Astrocyte (in vitro differentiated cells and primary cell): ENCODE results near the gene HTR4. TPM values are rescaled to one million over a fixed set of nuclear protein-coding genes. Genes with fewer than 3 reads are reported as not detected.

ENCODE experiments used
- DNase-seq: peaks from one replicate; pipeline ENCODE4 v3.0.0-alpha.2; 2010; ENCODE audit warnings: low read depth
- FAIRE-seq: peaks from 2 replicates; lab custom pipeline; 2011; peaks lifted over from hg19 to GRCh38; lab: Jason Lieb, UNC
- H2AFZ ChIP-seq: 2 replicates; pipeline ENCODE4 v1.6.0; 2012; ENCODE audit warnings: low read depth, low read length, inconsistent platforms
- H3K27ac ChIP-seq: 2 replicates; pipeline ENCODE4 v1.5.1; 2011; ENCODE audit warnings: low read depth, low read length, inconsistent platforms
- H3K27me3 ChIP-seq: 2 replicates; pipeline ENCODE4 v1.6.0; 2011; ENCODE audit warnings: low read length, inconsistent platforms; ENCODE audit not compliant: insufficient read depth
- H3K36me3 ChIP-seq: 2 replicates; pipeline ENCODE4 v1.5.1; 2011; ENCODE audit warnings: low read length, inconsistent platforms; ENCODE audit not compliant: insufficient read depth
- H3K4me1 ChIP-seq: 2 replicates; pipeline ENCODE4 v1.5.1; 2011; ENCODE audit warnings: low read length, inconsistent platforms; ENCODE audit not compliant: insufficient read depth
- H3K4me2 ChIP-seq: 2 replicates; pipeline ENCODE4 v1.6.0; 2012; ENCODE audit warnings: low read length, inconsistent platforms
- H3K4me3 ChIP-seq: 2 replicates; pipeline ENCODE4 v1.5.1; 2011; ENCODE audit warnings: low read depth, mild to moderate bottlenecking, low read length, inconsistent platforms; ENCODE audit not compliant: insufficient read depth
- H3K79me2 ChIP-seq: 2 replicates; pipeline ENCODE4 v1.6.0; 2012; ENCODE audit warnings: mild to moderate bottlenecking, low read length, inconsistent platforms; ENCODE audit not compliant: insufficient read depth
- H3K9ac ChIP-seq: 2 replicates; pipeline ENCODE4 v1.6.0; 2012; ENCODE audit warnings: mild to moderate bottlenecking, low read length, inconsistent platforms
- H3K9me3 ChIP-seq: 2 replicates; pipeline ENCODE4 v1.5.1; 2012; ENCODE audit warnings: low read depth, mild to moderate bottlenecking, low read length, inconsistent platforms; ENCODE audit not compliant: insufficient read depth
- H4K20me1 ChIP-seq: 2 replicates; pipeline ENCODE4 v1.6.0; 2012; ENCODE audit warnings: low read length, inconsistent platforms; ENCODE audit not compliant: insufficient read depth
- H3K27ac Mint-ChIP-seq: one replicate; pipeline ENCODE4 v1.8.0; 2021; ENCODE audit warnings: mild to moderate bottlenecking, mixed read lengths; ENCODE audit not compliant: unreplicated experiment
- H3K27me3 Mint-ChIP-seq: one replicate; pipeline ENCODE4 v1.8.0; 2021; ENCODE audit warnings: low read depth, mixed read lengths; ENCODE audit not compliant: unreplicated experiment
- H3K36me3 Mint-ChIP-seq: one replicate; pipeline ENCODE4 v1.8.0; 2021; ENCODE audit warnings: low read depth, mixed read lengths; ENCODE audit not compliant: unreplicated experiment
- H3K4me1 Mint-ChIP-seq: one replicate; pipeline ENCODE4 v1.8.0; 2021; ENCODE audit warnings: low read depth, mixed read lengths; ENCODE audit not compliant: unreplicated experiment
- H3K4me3 Mint-ChIP-seq: one replicate; pipeline ENCODE4 v1.8.0; 2021; ENCODE audit warnings: mild to moderate bottlenecking, moderate library complexity, mixed read lengths; ENCODE audit not compliant: unreplicated experiment
- H3K9me3 Mint-ChIP-seq: one replicate; pipeline ENCODE4 v1.8.0; 2021; ENCODE audit warnings: mild to moderate bottlenecking, mixed read lengths; ENCODE audit not compliant: unreplicated experiment
- EZH2 ChIP-seq: IDR thresholded peaks from 2 replicates; pipeline ENCODE4 v1.6.1; 2012; ENCODE audit warnings: mild to moderate bottlenecking, low read length, inconsistent platforms; ENCODE audit not compliant: insufficient read depth
- total RNA-seq: library from RNA; stranded (reverse); gene quantifications from 2 replicates; pipeline ENCODE4 v1.2.1, GENCODE V29; 2021
- TF ChIP-seq, protein P1 (sequence below): IDR thresholded peaks from 2 replicates; pipeline ENCODE4 v1.5.1; 2011; ENCODE audit warnings: low read depth, mild to moderate bottlenecking, inconsistent platforms, low read length, moderate library complexity; ENCODE audit not compliant: insufficient read depth

Gene HTR4
- total RNA-seq, 1 donor from 2014 or later: not detected

DNA sequence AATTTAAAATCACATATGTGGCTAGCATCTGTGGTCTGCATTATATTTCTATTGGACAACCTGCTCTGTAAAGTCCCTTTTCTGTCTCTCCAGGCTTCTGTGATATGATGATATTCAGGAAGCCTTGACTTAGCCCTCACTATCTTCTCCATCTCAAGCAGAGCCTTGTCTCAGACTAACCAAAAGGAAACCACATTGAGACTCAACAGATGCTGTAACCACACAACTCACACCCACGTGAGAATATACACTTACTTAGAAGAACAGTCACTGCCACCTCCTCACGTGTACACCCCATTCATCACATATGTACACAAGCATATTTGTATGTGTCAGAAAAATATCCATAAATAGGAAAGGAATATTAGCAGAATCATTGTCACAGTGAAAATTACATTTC, 33.6 kb downstream of the HTR4 start:
- no peak overlapping the region for H3K4me2 ChIP-seq
- H3K4me1 ChIP-seq: no peaks in the 10 kb centered on the region
- no peak overlapping the region for H3K9ac ChIP-seq
- no peaks in the 10 kb centered on the region for H4K20me1 ChIP-seq
- no peak overlapping the region for H2AFZ ChIP-seq
- Mint-ChIP-seq H3K36me3 (no peaks in the 10 kb centered on the region), H3K9me3 (no peaks in the 10 kb centered on the region), H3K27ac (no peak overlapping the region), H3K4me3 (no peak overlapping the region), H3K4me1 (peaks cover 23% of the 10 kb centered on the region), H3K27me3 (peaks cover 4% of the 10 kb centered on the region)
- FAIRE-seq (no peak), DNase-seq (no peak)
- H3K9me3 ChIP-seq: no peaks in the 10 kb centered on the region
- H3K4me3 ChIP-seq: no peak overlapping the region
- H3K27ac ChIP-seq: no peak overlapping the region
- no peaks in the 10 kb centered on the region for H3K79me2 ChIP-seq
- no peaks in the 10 kb centered on the region for H3K36me3 ChIP-seq
- peaks cover 2% of the 10 kb centered on the region for H3K27me3 ChIP-seq
- TF ChIP-seq, protein P1, sequence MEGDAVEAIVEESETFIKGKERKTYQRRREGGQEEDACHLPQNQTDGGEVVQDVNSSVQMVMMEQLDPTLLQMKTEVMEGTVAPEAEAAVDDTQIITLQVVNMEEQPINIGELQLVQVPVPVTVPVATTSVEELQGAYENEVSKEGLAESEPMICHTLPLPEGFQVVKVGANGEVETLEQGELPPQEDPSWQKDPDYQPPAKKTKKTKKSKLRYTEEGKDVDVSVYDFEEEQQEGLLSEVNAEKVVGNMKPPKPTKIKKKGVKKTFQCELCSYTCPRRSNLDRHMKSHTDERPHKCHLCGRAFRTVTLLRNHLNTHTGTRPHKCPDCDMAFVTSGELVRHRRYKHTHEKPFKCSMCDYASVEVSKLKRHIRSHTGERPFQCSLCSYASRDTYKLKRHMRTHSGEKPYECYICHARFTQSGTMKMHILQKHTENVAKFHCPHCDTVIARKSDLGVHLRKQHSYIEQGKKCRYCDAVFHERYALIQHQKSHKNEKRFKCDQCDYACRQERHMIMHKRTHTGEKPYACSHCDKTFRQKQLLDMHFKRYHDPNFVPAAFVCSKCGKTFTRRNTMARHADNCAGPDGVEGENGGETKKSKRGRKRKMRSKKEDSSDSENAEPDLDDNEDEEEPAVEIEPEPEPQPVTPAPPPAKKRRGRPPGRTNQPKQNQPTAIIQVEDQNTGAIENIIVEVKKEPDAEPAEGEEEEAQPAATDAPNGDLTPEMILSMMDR: no peak
- no peak for TF ChIP-seq EZH2

DNA sequence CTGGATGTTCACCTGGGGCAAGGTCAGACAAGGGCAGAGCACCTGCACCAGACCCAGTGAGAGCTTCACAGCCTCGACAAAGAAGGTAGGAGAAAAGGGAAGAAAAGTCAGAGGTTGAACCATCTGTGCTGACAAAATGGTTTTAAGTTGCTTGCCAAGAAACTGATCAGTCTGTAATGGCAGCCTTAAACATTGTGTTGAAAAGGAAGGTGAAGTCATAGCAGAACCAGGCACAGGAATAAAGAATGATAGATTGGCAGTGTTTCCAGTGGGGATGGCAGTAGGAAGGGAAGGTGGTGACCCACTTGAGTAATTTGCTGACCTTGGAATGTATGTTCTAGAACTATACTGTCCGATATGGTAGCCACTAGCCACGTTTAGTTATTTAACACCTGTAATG, 34.2 kb downstream of the HTR4 start:
- Histone ChIP-seq H3K9me3 (no peaks in the 10 kb centered on the region), H4K20me1 (no peaks in the 10 kb centered on the region), H3K27ac (no peak overlapping the region), H3K79me2 (no peaks in the 10 kb centered on the region), H3K9ac (no peak overlapping the region), H3K4me2 (no peak overlapping the region), H3K27me3 (peaks cover 2% of the 10 kb centered on the region), H2AFZ (no peak overlapping the region), H3K4me1 (no peaks in the 10 kb centered on the region), H3K4me3 (no peak overlapping the region), H3K36me3 (no peaks in the 10 kb centered on the region)
- FAIRE-seq: no peak
- TF ChIP-seq, protein P1: no peak
- no peak for TF ChIP-seq EZH2
- Mint-ChIP-seq H3K27me3 (peaks cover 4% of the 10 kb centered on the region), H3K36me3 (no peaks in the 10 kb centered on the region), H3K4me3 (no peak overlapping the region), H3K9me3 (no peaks in the 10 kb centered on the region), H3K27ac (no peak overlapping the region), H3K4me1 (peaks cover 23% of the 10 kb centered on the region)
- no peak for DNase-seq

DNA sequence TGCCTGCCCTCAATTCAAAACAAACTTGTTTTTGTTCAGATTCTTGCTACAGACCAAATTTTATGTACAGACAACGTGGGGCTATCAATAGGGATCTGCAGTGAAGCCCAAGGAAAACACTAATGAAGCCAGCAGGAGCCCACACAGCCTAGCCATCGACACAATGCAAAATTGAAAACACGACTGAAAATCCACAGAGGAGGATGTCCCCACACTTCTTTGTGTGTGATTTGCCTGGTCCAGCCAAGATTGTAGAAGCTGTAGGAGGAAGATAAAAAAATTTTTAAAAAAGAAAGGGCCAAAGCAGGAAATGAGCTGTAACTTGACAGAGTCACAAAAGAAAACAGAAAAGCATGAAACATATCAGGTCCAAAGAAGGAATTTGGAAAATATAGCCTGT, 34.8 kb downstream of the HTR4 start:
- TF ChIP-seq, protein P1: no peak
- TF ChIP-seq EZH2: no peak
- H3K27me3 ChIP-seq: peaks cover 2% of the 10 kb centered on the region
- H3K27me3 Mint-ChIP-seq: peaks cover 4% of the 10 kb centered on the region
- H3K9ac ChIP-seq: no peak overlapping the region
- DNase-seq (no peak), FAIRE-seq (no peak)
- H3K9me3 ChIP-seq: no peaks in the 10 kb centered on the region
- H3K4me1 Mint-ChIP-seq: peaks cover 23% of the 10 kb centered on the region
- H2AFZ ChIP-seq: no peak overlapping the region
- no peaks in the 10 kb centered on the region for H4K20me1 ChIP-seq
- no peaks in the 10 kb centered on the region for H3K79me2 ChIP-seq
- H3K4me3 Mint-ChIP-seq: no peak overlapping the region
- H3K9me3 Mint-ChIP-seq: no peaks in the 10 kb centered on the region
- H3K36me3 ChIP-seq: no peaks in the 10 kb centered on the region
- H3K4me3 ChIP-seq: no peak overlapping the region
- H3K4me2 ChIP-seq: no peak overlapping the region
- no peaks in the 10 kb centered on the region for H3K4me1 ChIP-seq
- no peak overlapping the region for H3K27ac ChIP-seq
- H3K36me3 Mint-ChIP-seq: no peaks in the 10 kb centered on the region
- H3K27ac Mint-ChIP-seq: no peak overlapping the region
